Activated CD8-positive, alpha-beta memory T cell treated with anti-CD3 and anti-CD28 coated beads, Interleukin-2, amount 50 U/mL, for 4 hours (primary cell): ENCODE data around the gene PDCD11.
A peak's percentile ranks its signal among the peaks of the same experiment; 100 is the strongest.
"Not testable (repeated sequence)": the region's sequence is repeated elsewhere in the genome, so short reads cannot be mapped to it uniquely, and the experiment has no call there.

Experiments used
- DNase-seq: peaks from one replicate; pipeline ENCODE4 v3.0.0-alpha.2; 2020

PDCD11 gene

GRCh38 chr10:103396067-103396788 is at the start of gene PDCD11, which contains the start of gene ATP5MK:
TSS of gene PDCD11 (plus strand) at chr10:103396626. CDS start at chr10:103398427, 1,801 bp downstream.
TSS of gene ATP5MK (minus strand) at chr10:103396475. CDS start at chr10:103392457, 4,018 bp downstream.
- peak; percentile 93 for DNase-seq

- DNase-seq: no peak
These were observed 46.3 kb upstream of the PDCD11 start for GRCh38 chr10:103350175-103350516.

- DNase-seq: peak; percentile 67
These were observed 45.7 kb upstream of the PDCD11 start, which contains the start of gene PCGF6 for GRCh38 chr10:103350517-103351260. TSS of gene PCGF6 (minus strand) at chr10:103351140. CDS start at chr10:103351066, 74 bp downstream.

GRCh38 chr10:103353281-103353680 is 43.1 kb upstream of the PDCD11 start:
- no peak for DNase-seq

- not testable (repeated sequence) for DNase-seq
These were observed 41.9 kb upstream of the PDCD11 start for GRCh38 chr10:103354567-103354966.

GRCh38 chr10:103355906-103356599 is 40.4 kb upstream of the PDCD11 start:
- no peak for DNase-seq

GRCh38 chr10:103359493-103359892 is 36.9 kb upstream of the PDCD11 start:
- DNase-seq: not testable (repeated sequence)

- DNase-seq: not testable (repeated sequence)
These were observed 35.6 kb upstream of the PDCD11 start for GRCh38 chr10:103360791-103361190.

GRCh38 chr10:103367379-103367781 is 29.0 kb upstream of the PDCD11 start:
- no peak for DNase-seq

GRCh38 chr10:103367782-103368518 is 28.5 kb upstream of the PDCD11 start, which contains the start of gene TAF5:
TSS of gene TAF5 (plus strand) at chr10:103367976. CDS start at chr10:103367990, 14 bp downstream.
- DNase-seq: peak; percentile 86

- DNase-seq: no peak
These were observed 22.9 kb upstream of the PDCD11 start for GRCh38 chr10:103373544-103373943.

- DNase-seq: no peak
These were observed 22.2 kb upstream of the PDCD11 start for GRCh38 chr10:103374263-103374662.

- no peak for DNase-seq
These were observed 13.7 kb upstream of the PDCD11 start for GRCh38 chr10:103382769-103383168.

GRCh38 chr10:103394180-103394579 is 2.2 kb upstream of the PDCD11 start:
- no peak for DNase-seq

- no peak for DNase-seq
These were observed 716 bp upstream of the PDCD11 start for GRCh38 chr10:103395754-103396066.

GRCh38 chr10:103396789-103397087 is 312 bp downstream of the PDCD11 start:
- no peak for DNase-seq

- DNase-seq: no peak
These were observed 882 bp downstream of the PDCD11 start for GRCh38 chr10:103397191-103397825.

GRCh38 chr10:103413564-103413963 is 17.1 kb downstream of the PDCD11 start:
- no peak for DNase-seq

- DNase-seq: no peak
These were observed 19.2 kb downstream of the PDCD11 start for GRCh38 chr10:103415581-103415980.

GRCh38 chr10:103416436-103417147 is 20.2 kb downstream of the PDCD11 start:
- DNase-seq: peak; percentile 61

- not testable (repeated sequence) for DNase-seq
These were observed 20.7 kb downstream of the PDCD11 start for GRCh38 chr10:103417148-103417469.

- no peak for DNase-seq
These were observed 21.2 kb downstream of the PDCD11 start for GRCh38 chr10:103417601-103418000.
